Caco-2 (cell line): ENCODE measurements around the gene SLC29A3. TPM values are rescaled to one million over a fixed set of nuclear protein-coding genes. Genes with fewer than 3 reads are reported as not detected.

Source experiments
- BruUV-seq: library from RNA; stranded (reverse); fragments of 400-500 nt; replicated peaks from 2 replicates; lab custom pipeline; 2021; lab: Mats Ljungman, UMichigan
- CTCF ChIA-PET: fragments of 300-600 bp; sonication (Branson Sonifier 250); formaldehyde crosslinking; loops from one replicate; lab custom pipeline; 2022; ENCODE audit warnings: antibody characterized with exemption; lab: Charles Lee
- POLR2A ChIA-PET: fragments of 300-600 bp; sonication (Branson Sonifier 250); formaldehyde crosslinking; loops from one replicate; lab custom pipeline; 2022; ENCODE audit warnings: antibody characterized with exemption; lab: Charles Lee
- DNase-seq, 2 experiments: peaks; one replicate each; pipeline versions ENCODE4 v3.0.0 to v3.0.0-alpha.2; 2020 to 2022
- H3K27me3 ChIP-seq: replicated peaks from 2 replicates; pipeline ENCODE4 v1.6.0; 2011; ENCODE audit warnings: low read length; ENCODE audit not compliant: control insufficient read depth, insufficient read depth
- H3K36me3 ChIP-seq: 2 replicates; pipeline ENCODE4 v1.5.1; 2011; ENCODE audit warnings: low read length; ENCODE audit not compliant: control insufficient read depth, insufficient read depth
- H3K4me1 ChIP-seq: fragments of 250-450 bp; sonication (Bioruptor Pico); 2 replicates; pipeline ENCODE4 v1.5.1; 2020; ENCODE audit warnings: mild to moderate bottlenecking
- H3K4me3 ChIP-seq: 2 replicates; pipeline ENCODE4 v1.5.1; 2011; ENCODE audit warnings: low read depth, mild to moderate bottlenecking, control low read depth, low read length
- H3K9me3 ChIP-seq: fragments of 250-450 bp; sonication (Bioruptor Pico); 2 replicates; pipeline ENCODE4 v1.5.1; 2020; ENCODE audit warnings: mild to moderate bottlenecking, moderate library complexity
- H3K27ac Mint-ChIP-seq: one replicate; pipeline ENCODE4 v1.8.0; 2022; ENCODE audit warnings: mixed read lengths; ENCODE audit not compliant: unreplicated experiment
- H3K27me3 Mint-ChIP-seq: one replicate; pipeline ENCODE4 v1.8.0; 2022; ENCODE audit warnings: mixed read lengths; ENCODE audit not compliant: insufficient read depth, unreplicated experiment
- H3K36me3 Mint-ChIP-seq: one replicate; pipeline ENCODE4 v1.8.0; 2022; ENCODE audit warnings: mild to moderate bottlenecking, mixed read lengths; ENCODE audit not compliant: insufficient read depth, unreplicated experiment
- H3K4me1 Mint-ChIP-seq: one replicate; pipeline ENCODE4 v1.8.0; 2022; ENCODE audit warnings: low read depth, mixed read lengths; ENCODE audit not compliant: unreplicated experiment
- H3K4me3 Mint-ChIP-seq: one replicate; pipeline ENCODE4 v1.8.0; 2022; ENCODE audit warnings: mild to moderate bottlenecking, moderate library complexity, mixed read lengths; ENCODE audit not compliant: unreplicated experiment
- H3K9me3 Mint-ChIP-seq: one replicate; pipeline ENCODE4 v1.8.0; 2022; ENCODE audit warnings: mixed read lengths; ENCODE audit not compliant: unreplicated experiment
- intact Hi-C: fragments of 100-400 bp; cut with micrococcal nuclease; formaldehyde crosslinking; loops from one replicate; pipeline ENCODE4 v1.10.0; 2022; ENCODE audit not compliant: unreplicated experiment
- total RNA-seq: library from RNA; stranded (reverse); gene quantifications from 2 replicates; pipeline ENCODE4 v1.2.3, GENCODE V29; 2022
- TF ChIP-seq, protein P1 (sequence below), 2 experiments: fragments of 200-600 bp in 1 of 2; IDR thresholded peaks; 1 replicate in 1 of 2; 2 replicates in 1 of 2; pipeline versions ENCODE4 v1.5.1 to v1.8.0; 2011 to 2022; ENCODE audit warnings: antibody characterized with exemption in 1 of 2, control low read depth in 1 of 2, inconsistent platforms in 1 of 2, low read depth in 1 of 2, low read length in 1 of 2, mild to moderate bottlenecking in 1 of 2, moderate library complexity in 1 of 2; ENCODE audit not compliant: insufficient read depth in 1 of 2, severe bottlenecking in 1 of 2, unreplicated experiment in 1 of 2

SLC29A3 gene
- total RNA-seq, 1 experiment from 2014 or later = 20.7 TPM

DNA sequence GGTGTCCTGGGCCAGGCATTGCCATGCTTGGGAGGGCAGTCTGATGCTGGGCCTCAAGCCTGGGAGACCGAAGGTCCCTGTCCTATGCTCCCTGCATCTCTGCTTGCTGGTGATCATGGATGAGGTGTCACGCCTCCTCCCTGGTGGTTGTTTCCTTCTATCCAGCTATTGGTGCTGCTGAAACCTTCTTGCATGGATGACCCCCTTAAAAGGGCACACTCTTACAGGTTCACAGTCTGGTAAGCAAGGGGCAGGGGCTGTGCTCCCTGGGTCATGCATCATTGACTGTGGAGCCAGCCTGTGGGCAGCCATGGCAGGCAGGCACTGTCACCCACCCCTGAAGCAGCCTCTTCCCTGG, 36.8 kb upstream of the SLC29A3 start:
- Mint-ChIP-seq H3K27me3 (no peaks in the 10 kb centered on the region), H3K27ac (no peak overlapping the region), H3K9me3 (no peaks in the 10 kb centered on the region), H3K4me3 (no peak overlapping the region), H3K36me3 (no peaks in the 10 kb centered on the region), H3K4me1 (no peaks in the 10 kb centered on the region)
- no peaks in the 10 kb centered on the region for H3K27me3 ChIP-seq
- 0 out of 2 replicates have a peak, but pooled peaks cover 5% of the 10 kb centered on the region for H3K4me1 ChIP-seq
- BruUV-seq = no TSS peak
- intact Hi-C loops = no loop called here
- DNase-seq = no peak
- POLR2A ChIA-PET = interaction anchor here (0.7 kb wide), 1 partner anchor 1060 kb away, joined by 4 read pairs; no protein-coding TSS in a partner anchor
- no peaks in the 10 kb centered on the region for H3K36me3 ChIP-seq
- no peaks in the 10 kb centered on the region for H3K9me3 ChIP-seq
- no peak overlapping the region for H3K4me3 ChIP-seq
- CTCF ChIA-PET = no interaction called here
- TF ChIP-seq, protein P1, sequence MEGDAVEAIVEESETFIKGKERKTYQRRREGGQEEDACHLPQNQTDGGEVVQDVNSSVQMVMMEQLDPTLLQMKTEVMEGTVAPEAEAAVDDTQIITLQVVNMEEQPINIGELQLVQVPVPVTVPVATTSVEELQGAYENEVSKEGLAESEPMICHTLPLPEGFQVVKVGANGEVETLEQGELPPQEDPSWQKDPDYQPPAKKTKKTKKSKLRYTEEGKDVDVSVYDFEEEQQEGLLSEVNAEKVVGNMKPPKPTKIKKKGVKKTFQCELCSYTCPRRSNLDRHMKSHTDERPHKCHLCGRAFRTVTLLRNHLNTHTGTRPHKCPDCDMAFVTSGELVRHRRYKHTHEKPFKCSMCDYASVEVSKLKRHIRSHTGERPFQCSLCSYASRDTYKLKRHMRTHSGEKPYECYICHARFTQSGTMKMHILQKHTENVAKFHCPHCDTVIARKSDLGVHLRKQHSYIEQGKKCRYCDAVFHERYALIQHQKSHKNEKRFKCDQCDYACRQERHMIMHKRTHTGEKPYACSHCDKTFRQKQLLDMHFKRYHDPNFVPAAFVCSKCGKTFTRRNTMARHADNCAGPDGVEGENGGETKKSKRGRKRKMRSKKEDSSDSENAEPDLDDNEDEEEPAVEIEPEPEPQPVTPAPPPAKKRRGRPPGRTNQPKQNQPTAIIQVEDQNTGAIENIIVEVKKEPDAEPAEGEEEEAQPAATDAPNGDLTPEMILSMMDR (IDR thresholded peaks at IDR 0.05; ENCODE audit: insufficient read depth in 1 of 2, low read depth in 1 of 2, low read length in 1 of 2, severe bottlenecking in 1 of 2, unreplicated experiment in 1 of 2) = no peak

DNA sequence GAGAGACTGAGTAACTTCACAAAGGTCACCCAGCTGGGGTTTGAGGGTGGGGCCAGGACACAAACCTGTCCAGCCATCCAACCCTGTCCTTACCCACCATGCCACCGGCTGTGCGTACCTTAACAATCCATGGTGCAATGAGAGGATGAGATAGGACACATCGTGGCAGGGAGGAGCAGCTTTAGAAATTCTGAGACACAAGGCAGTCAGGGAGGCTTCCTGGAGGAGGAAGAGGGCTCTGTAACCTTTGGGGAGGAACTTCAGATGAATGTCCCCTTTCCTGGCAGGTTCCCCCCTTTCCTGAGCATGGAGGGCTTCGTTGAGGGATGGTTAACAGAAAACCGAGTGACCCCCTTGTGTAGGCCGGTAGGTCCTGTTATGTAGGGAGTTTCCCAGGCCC, 35.6 kb upstream of the SLC29A3 start:
- no peaks in the 10 kb centered on the region for H3K27me3 ChIP-seq
- POLR2A ChIA-PET = no interaction called here
- H3K27me3 Mint-ChIP-seq = no peaks in the 10 kb centered on the region
- no peak overlapping the region for H3K27ac Mint-ChIP-seq
- H3K9me3 Mint-ChIP-seq = no peaks in the 10 kb centered on the region
- TF ChIP-seq, protein P1 (IDR thresholded peaks at IDR 0.05; ENCODE audit: insufficient read depth in 1 of 2, low read depth in 1 of 2, low read length in 1 of 2, severe bottlenecking in 1 of 2, unreplicated experiment in 1 of 2) = no peak
- H3K9me3 ChIP-seq = no peaks in the 10 kb centered on the region
- no peaks in the 10 kb centered on the region for H3K36me3 Mint-ChIP-seq
- no peak overlapping the region for H3K4me3 ChIP-seq
- no TSS peak for BruUV-seq
- no peak for DNase-seq
- H3K4me1 ChIP-seq = 0 out of 2 replicates have a peak, but pooled peaks cover 5% of the 10 kb centered on the region
- intact Hi-C loops = no loop called here
- H3K4me3 Mint-ChIP-seq = no peak overlapping the region
- no peaks in the 10 kb centered on the region for H3K4me1 Mint-ChIP-seq
- CTCF ChIA-PET = interaction anchor here (1.1 to 1.3 kb wide), 3 partner anchors 190 to 416 kb away, joined by 3 read pairs; no protein-coding TSS in a partner anchor
- no peaks in the 10 kb centered on the region for H3K36me3 ChIP-seq

DNA sequence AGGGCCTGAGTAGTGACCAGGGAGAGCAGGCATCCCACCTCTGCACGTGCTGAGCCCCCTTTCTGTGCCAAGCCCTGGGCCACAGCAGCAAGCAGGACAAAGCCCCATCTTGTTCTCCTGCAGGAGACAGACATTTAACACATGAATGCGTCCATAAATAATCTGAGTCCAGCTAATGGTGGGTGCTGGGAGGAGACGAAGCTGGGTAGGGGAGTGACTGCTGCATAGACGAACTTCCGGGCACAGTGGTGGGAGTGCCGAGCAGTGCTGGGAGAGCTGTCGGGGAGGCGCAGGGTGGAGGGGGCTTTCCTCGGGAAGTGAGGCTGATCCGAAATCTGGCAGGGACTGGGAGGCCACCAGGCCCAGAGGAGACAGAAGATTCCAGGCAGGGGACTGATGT, 35.2 kb upstream of the SLC29A3 start:
- Histone ChIP-seq H3K4me3 (no peak overlapping the region), H3K9me3 (no peaks in the 10 kb centered on the region), H3K36me3 (no peaks in the 10 kb centered on the region), H3K27me3 (no peaks in the 10 kb centered on the region), H3K4me1 (0 out of 2 replicates have a peak, but pooled peaks cover 5% of the 10 kb centered on the region)
- H3K9me3 Mint-ChIP-seq = no peaks in the 10 kb centered on the region
- H3K27me3 Mint-ChIP-seq = no peaks in the 10 kb centered on the region
- TF ChIP-seq, protein P1 (IDR thresholded peaks at IDR 0.05; ENCODE audit: insufficient read depth in 1 of 2, low read depth in 1 of 2, low read length in 1 of 2, severe bottlenecking in 1 of 2, unreplicated experiment in 1 of 2) = no peak
- intact Hi-C loops = no loop called here
- no peak overlapping the region for H3K27ac Mint-ChIP-seq
- H3K4me3 Mint-ChIP-seq = no peak overlapping the region
- POLR2A ChIA-PET = no interaction called here
- BruUV-seq = no TSS peak
- no peaks in the 10 kb centered on the region for H3K4me1 Mint-ChIP-seq
- DNase-seq = no peak
- CTCF ChIA-PET = interaction anchor here (1.1 to 1.8 kb wide), 7 partner anchors 8 to 417 kb away, joined by 3 to 19 read pairs (median 5); no protein-coding TSS in a partner anchor
- no peaks in the 10 kb centered on the region for H3K36me3 Mint-ChIP-seq
